Left lobe of liver (tissue), 2 donors: ENCODE results near the gene CSHL1. TPM values are rescaled to one million over a fixed set of nuclear protein-coding genes. Genes with fewer than 3 reads are reported as not detected.
"Not testable (repeated sequence)": the region's sequence is repeated elsewhere in the genome, so short reads cannot be mapped to it uniquely, and the experiment has no call there.

ENCODE experiments used
- ATAC-seq: fragments of 200-7000 bp; cut with Tn5 transposase; one replicate; pipeline ENCODE4 v1.9.1; 2020; ENCODE audit warnings: mild to moderate bottlenecking, moderate library complexity
- DNase-seq: peaks from one replicate; pipeline ENCODE4 v3.0.0-alpha.2; 2020; ENCODE audit warnings: low spot score
- total RNA-seq: library from RNA; stranded (reverse); gene quantifications from one replicate; pipeline ENCODE4 v1.2.1, GENCODE V29; 2021
- donor health status: DM: no; HTN: no; CAD: no; lungs with moderate emphysema.
- donor health status: DM: no; HTN: yes; CAD: no.

The CSHL1 gene
- total RNA-seq, 1 donor from 2014 or later = not detected

DNA sequence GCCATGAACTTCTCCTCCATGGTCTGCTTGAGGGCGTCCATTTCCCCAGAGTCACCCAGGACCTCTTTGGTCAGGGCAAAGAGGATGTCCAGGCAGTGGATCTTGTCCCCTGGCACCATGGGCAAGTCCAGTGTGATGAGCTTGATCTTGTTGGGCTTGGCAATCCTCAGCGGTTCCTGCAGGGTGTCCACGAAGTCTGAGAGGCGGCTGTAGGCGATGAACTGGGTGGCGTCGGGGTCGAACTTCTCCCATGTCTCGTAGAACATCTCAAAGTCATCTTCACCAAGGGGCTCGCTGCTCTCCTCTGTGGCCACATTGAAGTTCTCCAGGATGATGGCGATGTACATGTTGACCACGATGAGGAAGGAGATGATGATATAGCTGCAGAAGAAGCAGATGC, 30.1 kb upstream of the CSHL1 start:
- no peak for DNase-seq

DNA sequence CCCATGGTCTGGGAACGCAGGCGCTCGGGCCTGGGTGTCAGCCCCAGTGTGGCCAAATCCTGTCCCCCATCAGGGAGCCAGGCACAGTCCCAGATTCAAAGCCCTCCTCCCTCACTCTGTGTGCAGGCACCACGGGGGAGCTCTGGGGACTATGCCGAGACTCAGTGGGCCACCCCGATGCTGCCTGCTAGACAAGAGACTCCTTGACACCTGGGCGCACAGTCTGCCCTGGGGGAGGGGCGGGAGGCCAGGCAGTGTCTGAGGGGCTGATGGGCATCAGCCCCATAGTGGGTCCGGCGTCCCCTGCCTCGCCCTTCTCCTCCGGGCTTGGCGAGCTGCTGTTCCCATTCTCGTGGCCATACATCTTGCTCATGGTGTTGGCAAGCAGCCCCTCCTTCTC, 29.5 kb upstream of the CSHL1 start:
- no peak for ATAC-seq
- no peak for DNase-seq

More for the DNA sequence above, 30.1 kb upstream of the CSHL1 start:
- no peak for ATAC-seq

DNA sequence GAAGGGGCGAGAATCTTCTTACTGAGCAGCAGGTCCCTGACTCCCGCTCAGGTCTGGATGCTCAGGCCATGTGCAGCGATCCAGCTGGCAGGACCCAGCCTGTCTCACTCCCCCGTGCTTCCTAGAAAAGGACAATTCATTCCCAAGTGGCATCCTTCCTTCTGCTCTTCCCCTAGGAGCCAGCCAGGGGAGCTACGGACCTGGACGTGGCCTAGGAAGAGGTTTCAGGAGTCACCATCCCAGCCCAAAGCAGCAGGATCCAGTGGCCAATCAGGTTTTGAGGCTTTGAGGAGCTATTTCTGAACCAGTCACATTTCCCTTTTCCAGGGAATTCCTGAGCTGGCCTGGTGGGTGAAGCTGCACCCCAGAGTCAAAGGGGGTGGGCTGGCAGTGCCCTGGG, 28.8 kb upstream of the CSHL1 start:
- DNase-seq = no peak
- no peak for ATAC-seq

- no peak for DNase-seq
- ATAC-seq = no peak
Measured at GRCh38 chr17:63939401-63939800, 28.3 kb upstream of the CSHL1 start.

DNA sequence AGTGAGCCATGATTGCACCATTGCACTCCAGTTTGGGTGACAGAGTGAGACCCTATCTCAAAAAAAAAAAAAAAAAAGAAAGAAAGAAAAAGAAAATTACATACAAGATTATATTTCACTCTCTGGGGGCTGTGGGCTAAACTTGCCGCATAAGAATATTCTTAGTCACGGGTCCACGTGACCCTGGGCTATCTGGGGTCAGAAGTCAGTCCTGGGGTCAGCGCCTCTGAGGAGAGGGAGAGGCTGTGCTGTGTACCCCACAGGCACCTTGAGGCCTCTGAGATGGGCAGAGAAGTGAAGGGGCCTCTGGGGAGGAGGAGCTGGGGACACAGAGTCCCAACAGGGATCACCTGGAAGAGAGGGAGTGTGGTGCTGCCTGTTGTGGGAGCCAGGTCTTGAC, 26.9 kb upstream of the CSHL1 start:
- DNase-seq = no peak

DNA sequence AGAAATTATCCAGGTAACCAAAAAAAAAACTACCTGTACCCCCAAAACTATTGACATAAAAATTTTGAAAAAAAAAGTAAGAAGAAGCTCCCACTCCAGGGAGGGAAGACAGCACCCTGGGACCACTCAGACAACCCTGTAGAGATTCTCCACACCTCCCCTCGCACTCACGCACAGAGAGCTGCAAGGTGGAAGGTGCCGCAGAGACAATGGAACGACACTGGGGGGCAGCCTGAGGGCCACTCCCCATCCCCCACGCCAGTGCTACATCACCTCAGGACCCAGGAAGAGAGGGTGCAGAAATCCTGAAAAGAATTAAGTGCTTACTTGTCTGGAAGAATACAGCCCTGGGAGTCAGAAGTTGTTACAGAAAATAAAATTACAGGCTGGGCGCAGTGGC, 26.3 kb upstream of the CSHL1 start:
- DNase-seq = no peak
- ATAC-seq = no peak

More for the DNA sequence above, 26.9 kb upstream of the CSHL1 start:
- no peak for ATAC-seq

DNA sequence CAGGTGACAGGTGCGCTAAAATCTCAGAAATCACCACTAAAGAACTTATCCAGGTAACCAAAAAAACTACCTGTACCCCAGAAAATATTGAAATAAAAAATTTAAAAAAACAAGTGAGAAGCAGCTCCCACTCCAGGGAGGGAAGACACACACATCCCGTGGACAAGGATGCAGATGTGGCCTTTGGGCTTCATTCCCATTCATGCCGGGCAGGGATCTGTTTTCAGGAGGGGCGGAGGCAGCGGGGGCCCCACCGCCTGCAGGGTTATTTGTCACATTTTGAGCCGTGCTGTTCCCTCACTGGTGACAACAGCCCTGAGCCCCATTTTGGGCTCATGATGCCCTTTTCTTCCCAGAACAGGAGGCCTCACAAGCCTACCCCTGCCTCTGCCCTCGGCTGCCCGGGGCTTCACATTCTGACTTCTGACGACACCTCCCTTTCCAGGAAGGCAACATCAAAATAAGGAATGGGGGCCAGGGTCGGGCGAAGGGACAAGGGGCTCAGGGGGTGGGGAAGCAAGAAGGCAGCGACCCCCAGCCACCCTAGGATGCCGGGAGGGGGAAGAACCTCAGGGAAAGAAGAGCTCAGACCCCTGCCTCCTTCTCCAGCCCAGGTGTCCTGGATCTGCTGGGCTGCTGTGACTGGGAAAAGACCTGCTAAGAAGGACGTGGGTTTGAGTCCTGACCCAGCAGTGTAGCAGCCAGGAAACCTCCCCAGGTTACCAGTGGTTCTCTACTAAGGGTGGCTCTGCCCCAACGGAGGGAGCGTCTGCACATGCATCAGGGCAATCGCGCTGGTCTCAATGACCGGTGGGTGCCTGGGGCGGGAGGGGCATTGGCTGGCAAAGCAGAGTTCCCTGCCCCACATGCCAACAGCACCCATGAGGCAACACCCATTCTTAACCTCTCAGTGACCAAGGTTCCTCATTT, 23.4 kb upstream of the CSHL1 start:
- no peak for ATAC-seq
- DNase-seq = no peak

- DNase-seq = no peak
- ATAC-seq = no peak
Measured at GRCh38 chr17:63933598-63933997, 22.5 kb upstream of the CSHL1 start.

- DNase-seq (no peak), ATAC-seq (no peak)
Measured at GRCh38 chr17:63932721-63933120, 21.7 kb upstream of the CSHL1 start.

- ATAC-seq (no peak), DNase-seq (no peak)
Measured at GRCh38 chr17:63931981-63932561, 21.0 kb upstream of the CSHL1 start, which contains the start of gene CD79B. Gene CD79B, minus strand, starts transcription at chr17:63932331. Its CDS starts 70 bp downstream, at chr17:63932261.

- DNase-seq = no peak
- ATAC-seq = peak; percentile 80
Measured at GRCh38 chr17:63930951-63931575, 20.0 kb upstream of the CSHL1 start.

GRCh38 chr17:63929860-63930766, 19.1 kb upstream of the CSHL1 start:
- DNase-seq = no peak
- peak; percentile 30 for ATAC-seq

- ATAC-seq (no peak), DNase-seq (no peak)
Measured at GRCh38 chr17:63928966-63929695, 18.1 kb upstream of the CSHL1 start.

DNA sequence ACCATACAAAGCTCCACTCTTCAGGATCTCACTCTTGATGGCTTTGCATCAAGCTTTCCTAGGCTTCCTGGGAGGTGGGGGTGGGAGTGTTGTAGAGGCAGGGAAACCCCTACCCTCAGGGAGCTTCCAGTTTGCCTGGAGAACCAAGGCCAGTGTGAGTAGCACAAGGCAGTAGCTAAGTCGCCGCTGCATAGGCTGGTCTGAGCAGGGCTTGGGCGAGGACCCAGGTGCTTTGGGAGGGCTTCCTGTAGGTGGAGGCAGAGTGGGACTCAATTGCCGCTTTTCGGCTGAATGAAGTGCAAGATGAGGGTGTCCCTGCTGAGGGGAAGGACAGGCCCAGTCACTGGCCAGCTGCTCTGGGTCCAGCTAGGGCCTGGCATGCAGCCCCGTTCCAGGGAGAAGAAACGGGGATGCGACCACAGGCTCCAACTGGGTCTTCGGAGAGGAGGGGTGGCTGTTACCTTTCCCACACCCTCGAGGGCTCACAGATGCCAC, 17.2 kb upstream of the CSHL1 start:
- ATAC-seq = no peak
- no peak for DNase-seq

DNA sequence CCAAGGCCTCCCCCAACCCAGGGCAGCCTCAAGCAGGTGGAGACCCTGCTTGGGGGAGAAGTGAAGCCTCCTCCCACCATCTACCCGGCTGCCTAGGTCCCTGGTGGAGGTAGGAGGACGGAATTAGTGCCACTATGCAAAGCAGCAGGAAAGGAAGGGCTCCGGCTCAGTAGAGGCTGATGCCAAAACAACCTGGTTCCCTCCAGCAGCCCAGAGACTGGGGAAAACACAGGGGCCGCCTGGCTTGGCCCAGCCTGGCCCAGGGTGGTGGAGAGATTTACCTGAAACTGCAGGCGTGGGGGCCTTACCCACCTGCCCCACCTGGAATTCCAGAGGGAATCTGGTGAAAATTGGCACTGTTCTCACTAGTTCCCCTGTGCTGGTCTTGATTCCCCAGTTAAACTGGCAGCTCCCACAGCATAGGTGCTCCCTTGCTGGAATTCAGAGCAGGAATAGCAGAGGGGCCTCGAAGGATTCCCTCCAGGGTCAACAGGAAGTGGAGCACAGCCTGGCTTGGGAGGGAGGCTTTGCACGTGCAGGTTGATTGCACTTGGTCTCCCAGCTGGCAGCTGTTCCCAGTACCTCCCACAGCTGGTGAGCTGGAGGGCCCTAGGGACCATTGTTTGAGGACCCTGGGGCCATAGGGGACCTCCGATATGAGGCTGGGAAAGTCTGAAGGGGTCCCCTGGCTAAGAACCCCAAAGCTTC, 16.6 kb upstream of the CSHL1 start:
- ATAC-seq (no peak), DNase-seq (no peak)

GRCh38 chr17:63926164-63926563, 15.1 kb upstream of the CSHL1 start:
- no peak for ATAC-seq
- no peak for DNase-seq

DNA sequence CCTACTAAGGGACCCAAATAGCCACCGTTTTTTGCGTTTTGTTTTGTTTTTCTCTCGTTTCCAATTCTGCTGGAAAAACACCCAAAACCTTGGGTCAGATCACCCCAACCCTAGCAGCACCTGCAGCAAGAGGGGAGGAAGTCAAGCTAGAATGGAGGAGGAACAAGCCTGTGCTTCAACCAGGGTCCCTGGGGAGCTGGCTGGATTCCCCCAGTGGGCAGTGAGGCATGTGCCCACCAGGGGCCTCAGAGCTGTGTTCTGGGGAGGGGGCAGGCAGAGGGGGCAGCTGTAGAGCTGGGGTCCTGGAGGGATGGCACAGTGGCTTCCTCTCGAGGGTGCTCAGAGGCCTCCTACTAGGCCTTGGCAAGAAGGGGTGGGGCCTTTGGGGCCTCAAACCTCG, 14.6 kb upstream of the CSHL1 start:
- no peak for ATAC-seq
- no peak for DNase-seq

DNA sequence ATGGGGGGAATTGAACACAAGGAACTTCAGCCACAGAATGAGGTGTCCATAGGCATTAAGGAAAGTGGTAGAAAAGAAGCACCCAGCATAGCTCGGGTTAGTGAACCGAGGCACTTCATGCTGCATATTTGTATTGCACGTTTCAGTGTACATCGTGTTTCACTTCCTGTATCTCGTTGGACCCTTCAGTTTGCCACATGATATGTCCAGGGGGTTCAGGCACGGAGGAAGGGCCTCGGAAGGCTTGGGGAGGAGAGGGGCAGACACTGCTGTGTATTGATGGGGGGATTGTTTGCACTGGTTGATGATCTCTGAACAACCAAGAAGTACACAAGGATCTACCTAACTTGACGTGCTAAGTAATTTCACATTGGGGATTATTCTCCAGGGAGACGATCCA, 11.3 kb upstream of the CSHL1 start:
- ATAC-seq = not testable (repeated sequence)

DNA sequence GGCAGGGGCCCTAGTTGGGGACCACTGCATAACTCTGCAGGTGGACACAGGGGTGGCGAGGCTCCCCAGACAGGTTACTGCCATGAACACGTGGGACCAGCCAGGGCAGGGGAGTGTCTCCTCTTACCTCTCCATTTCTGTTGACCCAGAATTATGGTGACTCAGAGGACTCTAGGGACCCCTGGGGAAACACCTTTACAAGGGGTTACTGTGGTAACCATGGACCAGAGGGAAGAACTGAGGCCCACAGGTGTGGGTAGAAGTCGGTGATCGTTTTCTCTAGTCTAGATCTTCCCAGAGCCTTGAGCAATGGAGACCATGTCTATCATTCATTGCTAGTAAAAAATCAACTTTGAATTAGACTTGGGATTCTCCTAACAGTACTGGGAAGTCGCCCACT, 9.7 kb upstream of the CSHL1 start:
- DNase-seq, ATAC-seq: not testable (repeated sequence)

More for the DNA sequence above, 11.3 kb upstream of the CSHL1 start:
- DNase-seq = not testable (repeated sequence)
